ENCODE data around the gene CDKN2B-AS1. TPM values are rescaled to one million over a fixed set of nuclear protein-coding genes. Genes with fewer than 3 reads are reported as not detected.

CDKN2B-AS1 gene
- total and polyA plus RNA-seq, 2 experiments from 2014 or later = 0.14 TPM; not detected in 1

- Mint-ChIP-seq H3K27ac (peak overlapping the region; percentile 41; the same call in 1 of the 2 replicates), H3K9me3 (no peaks in the 10 kb centered on the region; the same call in 2 of the 3 replicates), H3K36me3 (ENCODE audit: low read depth) (no peaks in the 10 kb centered on the region), H3K4me3 (no peak overlapping the region), H3K4me1 (peaks cover 8% of the 10 kb centered on the region; the same call in 2 of the 3 replicates), H3K27me3 (ENCODE audit: insufficient read depth, low read depth, poor library complexity) (no peaks in the 10 kb centered on the region)
- H3K9me2 ChIP-seq (ENCODE audit: insufficient read depth) = no peaks in the 10 kb centered on the region
- H4K20me1 ChIP-seq (replicated peaks; ENCODE audit: insufficient read depth) = no peaks in the 10 kb centered on the region
- no peaks in the 10 kb centered on the region for H3K36me3 ChIP-seq (ENCODE audit: insufficient read depth)
- ATAC-seq (peak; percentile 35; the same call in 1 of the 3 replicates), DNase-seq (ENCODE audit: low spot score) (no peak)
- TF ChIP-seq CREB1 (CRISPR knock-in tag; IDR thresholded peaks at IDR 0.05; ENCODE audit: low read depth) (no peak), REST (IDR thresholded peaks at IDR 0.05; ENCODE audit: unreplicated experiment) (no peak), ETS1 (IDR thresholded peaks at IDR 0.05) (no peak), POLR2AphosphoS5 (IDR thresholded peaks at IDR 0.05; ENCODE audit: low read depth) (no peak), EZH2phosphoT487 (IDR thresholded peaks at IDR 0.05; ENCODE audit: unreplicated experiment) (no peak), ZNF114 (CRISPR knock-in tag; IDR thresholded peaks at IDR 0.05) (no peak), ZNF331 (CRISPR knock-in tag; IDR thresholded peaks at IDR 0.05; ENCODE audit: low read depth) (no peak), ZNF462 (CRISPR knock-in tag; IDR thresholded peaks at IDR 0.05) (no peak), STAT1 (IDR thresholded peaks at IDR 0.05; ENCODE audit: unreplicated experiment) (no peak), EZH2 (IDR thresholded peaks at IDR 0.05; ENCODE audit: low read depth, unreplicated experiment) (no peak), JUNB (IDR thresholded peaks at IDR 0.05; ENCODE audit: unreplicated experiment) (no peak), CTCF (conservative IDR thresholded peaks at IDR 0.05; ENCODE audit: low read depth in 2 of 2) (no peak)
- H3K4me3 ChIP-seq = no peak overlapping the region
- no peaks in the 10 kb centered on the region for H3K79me2 ChIP-seq (replicated peaks; ENCODE audit: insufficient read depth)
- H3K27ac ChIP-seq (ENCODE audit: low read depth) = no peak overlapping the region
- no peaks in the 10 kb centered on the region for H3K27me3 ChIP-seq (ENCODE audit: insufficient read depth)
- H3K4me1 ChIP-seq (ENCODE audit: insufficient read depth) = no peaks in the 10 kb centered on the region
- H3F3A ChIP-seq (replicated peaks; ENCODE audit: low read depth) = no peaks in the 10 kb centered on the region
- peak overlapping the region; percentile 13; the same call in 1 of the 2 replicates for H2AFZ ChIP-seq
- no peak overlapping the region for H3K4me2 ChIP-seq
These were observed 89.9 kb downstream of the CDKN2B-AS1 start for GRCh38 chr9:22084336-22085035.

Measured in GM23338 (cell line).